Activated CD8-positive, alpha-beta memory T cell treated with anti-CD3 and anti-CD28 coated beads, Interleukin-2, amount 50 U/mL, for 48 hours (primary cell): Measurements from ENCODE around the gene JADE2.
"Not testable (repeated sequence)": the region's sequence is repeated elsewhere in the genome, so short reads cannot be mapped to it uniquely, and the experiment has no call there.

Experiments used
- DNase-seq: peaks from one replicate; pipeline ENCODE4 v3.0.0-alpha.2; 2020

The JADE2 gene

GRCh38 chr5:134533115-134533815 lies 7.8 kb downstream of the JADE2 start:
- no peak for DNase-seq

- no peak for DNase-seq
These were observed 8.7 kb downstream of the JADE2 start for GRCh38 chr5:134534058-134534725.

DNA sequence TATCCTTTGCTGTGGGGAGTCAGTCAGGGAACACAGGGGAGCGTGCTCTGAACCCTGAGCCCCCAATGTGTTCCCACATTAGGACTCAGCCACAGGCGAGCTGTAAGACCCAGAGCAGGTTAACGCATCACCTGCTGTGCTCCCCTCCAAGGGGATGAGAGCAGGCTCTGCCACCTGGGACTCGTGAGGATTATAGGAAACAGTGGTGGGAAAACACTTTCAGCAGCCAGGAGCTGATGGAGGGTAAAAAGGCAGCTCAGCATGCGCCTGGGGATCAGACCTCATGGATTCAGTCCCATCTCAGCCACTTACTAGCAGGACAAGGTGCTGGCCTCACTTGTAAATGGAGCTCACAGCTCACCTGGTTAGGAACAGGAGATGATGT lies 9.2 kb downstream of the JADE2 start:
- DNase-seq: no peak

DNA sequence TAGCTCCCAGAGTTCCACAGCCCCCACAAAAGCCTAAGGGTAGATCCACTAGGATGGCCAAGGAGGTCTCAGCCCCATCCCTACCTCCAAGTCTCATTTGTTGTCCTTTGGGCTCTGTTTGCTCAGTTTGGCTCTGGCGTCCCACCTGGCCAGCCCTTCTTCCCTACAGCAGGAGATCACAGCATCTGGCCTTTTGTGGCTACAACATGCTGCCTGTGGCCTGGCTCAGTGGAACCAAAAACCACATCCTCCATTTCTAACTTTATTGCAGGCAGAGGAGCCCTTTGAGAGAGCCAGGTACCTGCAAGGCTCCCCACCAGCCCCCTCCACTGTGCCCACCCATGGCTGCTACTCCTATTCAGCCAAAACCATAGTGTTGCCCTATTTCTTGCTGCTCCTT lies 11.4 kb downstream of the JADE2 start:
- DNase-seq: no peak

GRCh38 chr5:134537297-134537696 lies 11.8 kb downstream of the JADE2 start:
- DNase-seq: no peak

GRCh38 chr5:134538296-134538695 lies 12.8 kb downstream of the JADE2 start:
- no peak for DNase-seq

DNA sequence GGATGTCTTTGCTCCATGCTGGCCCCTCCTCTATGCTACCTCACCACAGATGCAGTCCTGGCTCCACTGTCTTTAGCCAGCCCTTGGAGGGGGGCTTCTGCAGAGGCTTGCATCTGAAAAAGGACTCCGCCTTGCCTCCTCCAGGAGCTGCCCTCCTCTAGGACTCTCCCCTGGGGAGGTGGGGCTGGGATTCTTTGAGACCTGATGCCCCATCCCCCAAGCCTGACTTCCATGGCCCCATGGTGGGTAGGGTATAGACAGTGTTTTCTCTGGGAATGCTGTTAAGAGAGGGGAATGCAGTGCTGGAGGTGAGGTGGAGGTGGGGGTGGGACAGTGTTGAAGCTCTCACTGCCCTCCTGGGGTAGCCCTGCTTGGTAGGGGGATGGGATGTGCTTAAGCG lies 14.3 kb downstream of the JADE2 start:
- no peak for DNase-seq

DNA sequence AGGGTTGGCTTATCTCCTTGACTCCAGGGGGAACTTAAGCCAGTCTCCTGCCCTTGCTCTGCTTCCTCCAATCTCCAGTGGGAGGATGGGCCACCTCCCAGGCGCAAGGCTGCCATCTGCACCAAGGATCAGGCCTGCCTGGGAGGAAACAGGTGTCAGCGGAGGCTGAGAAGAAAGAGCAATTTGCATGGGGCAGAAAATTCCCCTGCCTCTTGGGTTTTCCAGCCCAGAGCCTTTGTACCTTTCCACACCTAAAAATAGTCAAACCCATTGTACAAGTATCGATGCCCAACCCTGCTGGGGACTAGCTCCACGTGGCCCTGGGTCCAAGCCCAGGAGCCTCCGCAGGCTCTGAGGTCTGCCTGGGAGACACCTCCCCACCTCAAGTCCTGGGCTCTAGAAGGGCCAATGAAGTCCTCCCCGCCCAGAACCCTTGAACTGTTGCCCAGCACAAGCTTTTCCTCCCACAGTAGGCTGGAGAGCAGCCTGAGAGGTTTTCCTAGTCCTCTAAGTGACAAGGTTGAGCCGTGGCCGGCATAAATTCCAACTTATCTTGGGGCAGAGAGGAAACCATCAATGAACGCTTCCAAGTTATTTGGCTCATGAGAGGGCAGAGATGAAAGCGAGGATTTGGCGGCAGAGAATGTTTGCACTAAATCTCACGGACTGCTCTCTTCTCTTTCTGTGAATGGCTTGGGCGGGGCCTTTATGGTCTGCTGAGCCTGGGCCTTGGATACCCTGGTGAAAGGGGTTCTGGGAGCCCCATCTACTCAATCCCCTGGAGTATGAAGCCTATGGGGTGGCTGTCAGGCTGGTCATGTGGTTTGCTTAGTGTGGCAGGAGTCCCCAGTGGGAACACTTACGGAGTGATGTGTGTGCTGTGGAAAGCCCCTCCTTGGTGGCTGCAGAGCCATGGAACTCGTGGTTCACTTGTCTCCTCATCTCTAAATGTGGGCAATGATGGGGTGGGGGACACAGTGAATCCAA lies 15.6 kb downstream of the JADE2 start:
- DNase-seq: no peak

- DNase-seq: no peak
These were observed 16.4 kb downstream of the JADE2 start for GRCh38 chr5:134541736-134542376.

DNA sequence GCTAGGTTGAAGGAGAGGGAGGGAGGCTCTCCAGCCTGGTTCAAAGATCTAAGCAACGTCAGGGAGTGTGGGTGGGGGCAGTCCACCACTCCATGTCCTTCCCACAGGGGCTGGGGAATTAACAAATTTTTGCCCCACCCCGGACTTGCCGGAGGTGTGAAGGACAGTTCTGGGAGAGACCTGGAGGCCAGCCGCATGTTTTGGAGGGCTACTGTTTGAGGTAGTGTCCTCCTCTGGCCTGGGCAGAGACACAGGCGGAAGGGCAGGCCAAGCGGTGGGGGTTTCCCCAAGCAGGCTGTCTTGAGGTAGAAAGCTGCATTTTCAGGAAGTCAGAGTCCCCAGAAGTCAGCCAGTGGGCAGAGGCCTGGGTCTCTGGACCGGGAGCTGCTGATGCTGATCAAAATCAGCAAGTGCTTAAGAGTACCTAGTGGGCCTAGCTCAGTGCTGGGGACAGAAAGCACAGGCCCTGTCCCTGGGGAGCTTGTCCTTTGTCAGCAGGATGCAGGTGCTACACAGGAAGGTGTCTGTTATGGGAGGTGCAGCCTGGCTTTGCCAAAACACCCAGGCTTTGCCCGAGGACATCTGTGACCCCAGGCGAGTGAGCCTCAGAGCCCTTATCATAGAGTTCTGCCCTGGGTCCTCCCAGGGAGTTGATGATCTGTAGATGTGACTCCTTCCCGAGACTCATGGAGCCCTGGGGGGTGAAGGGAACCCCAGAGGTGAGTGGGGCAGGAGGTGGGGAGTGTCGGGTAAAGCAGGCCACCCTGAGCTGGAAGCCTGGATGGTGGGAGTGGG lies 18.5 kb downstream of the JADE2 start:
- peak; percentile 69 for DNase-seq

DNA sequence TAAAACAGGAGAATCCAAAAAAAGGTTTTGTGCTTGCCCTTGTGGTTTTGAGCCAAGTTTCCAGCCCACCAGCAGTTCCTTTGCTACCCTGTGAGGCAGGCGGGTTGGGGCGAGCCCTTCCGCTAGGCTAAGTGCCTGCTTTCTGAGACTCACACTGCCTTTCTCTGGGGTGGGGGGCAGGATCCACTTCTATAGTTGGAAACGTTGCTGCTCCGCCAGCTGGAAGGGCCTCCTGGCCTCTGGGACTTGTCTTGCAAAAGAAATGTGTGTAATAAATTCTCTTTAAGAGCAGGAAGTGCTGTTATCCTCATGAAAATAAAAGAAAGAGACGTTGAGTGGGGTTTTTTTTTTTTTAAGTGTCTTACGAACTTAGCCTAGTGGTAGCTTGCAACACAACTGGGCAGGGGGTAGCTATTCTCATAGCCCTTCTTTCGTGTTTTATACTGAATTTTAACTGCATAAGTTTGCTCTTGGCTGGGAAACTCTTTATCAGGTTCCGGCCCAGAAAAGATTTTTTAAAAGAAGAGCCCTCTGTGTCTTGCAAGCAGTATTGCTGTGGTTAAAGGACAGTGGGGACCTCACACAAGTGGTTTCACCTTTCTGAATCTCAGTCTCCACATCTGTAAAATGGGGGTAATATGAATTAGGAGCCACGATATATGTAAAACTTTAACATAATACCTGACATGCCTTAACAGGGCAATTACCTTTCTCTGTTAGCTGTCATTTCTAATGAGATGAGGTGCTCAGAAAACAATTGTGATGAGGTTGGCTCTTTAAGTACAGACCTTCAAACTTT lies 19.8 kb downstream of the JADE2 start:
- peak; percentile 64 for DNase-seq

DNA sequence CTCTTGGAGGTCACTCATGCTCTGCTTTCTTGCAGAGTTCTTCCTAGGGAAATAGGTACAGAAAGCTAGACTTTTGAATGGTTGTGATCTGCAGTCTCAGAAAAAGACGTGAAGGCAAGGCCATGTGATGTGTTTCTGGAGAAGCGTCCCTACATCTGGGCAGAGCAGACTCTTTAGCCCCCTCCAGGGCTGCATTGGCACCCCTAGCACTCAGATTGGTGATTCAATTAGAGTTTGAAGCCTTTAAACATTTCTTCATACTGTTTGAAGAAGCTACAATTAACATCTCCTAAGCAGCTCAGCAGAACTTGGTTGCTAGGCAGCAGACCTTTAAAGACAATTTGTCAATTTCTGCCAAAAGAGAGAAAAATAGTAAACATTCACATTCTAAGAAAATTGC lies 21.6 kb downstream of the JADE2 start:
- DNase-seq: no peak

DNA sequence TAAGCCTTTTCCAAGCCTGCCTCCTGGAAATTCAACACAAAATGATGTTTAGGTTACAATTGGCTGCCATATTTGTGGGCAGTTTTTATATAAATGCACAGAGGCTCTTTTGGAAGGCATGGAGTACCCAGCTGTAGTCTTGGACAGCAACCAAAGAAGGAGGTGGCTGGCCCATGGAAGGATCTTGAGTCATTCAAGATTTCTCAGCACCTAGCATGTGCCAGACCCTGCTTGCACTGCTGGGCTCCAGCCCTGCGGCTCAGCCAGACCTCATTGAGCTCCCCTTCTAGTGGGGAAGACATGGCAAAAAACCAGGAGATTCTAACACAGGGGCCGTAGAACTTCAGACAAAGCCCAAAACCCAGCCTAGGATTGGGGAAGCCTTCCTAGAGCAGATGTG lies 22.1 kb downstream of the JADE2 start:
- DNase-seq: no peak

DNA sequence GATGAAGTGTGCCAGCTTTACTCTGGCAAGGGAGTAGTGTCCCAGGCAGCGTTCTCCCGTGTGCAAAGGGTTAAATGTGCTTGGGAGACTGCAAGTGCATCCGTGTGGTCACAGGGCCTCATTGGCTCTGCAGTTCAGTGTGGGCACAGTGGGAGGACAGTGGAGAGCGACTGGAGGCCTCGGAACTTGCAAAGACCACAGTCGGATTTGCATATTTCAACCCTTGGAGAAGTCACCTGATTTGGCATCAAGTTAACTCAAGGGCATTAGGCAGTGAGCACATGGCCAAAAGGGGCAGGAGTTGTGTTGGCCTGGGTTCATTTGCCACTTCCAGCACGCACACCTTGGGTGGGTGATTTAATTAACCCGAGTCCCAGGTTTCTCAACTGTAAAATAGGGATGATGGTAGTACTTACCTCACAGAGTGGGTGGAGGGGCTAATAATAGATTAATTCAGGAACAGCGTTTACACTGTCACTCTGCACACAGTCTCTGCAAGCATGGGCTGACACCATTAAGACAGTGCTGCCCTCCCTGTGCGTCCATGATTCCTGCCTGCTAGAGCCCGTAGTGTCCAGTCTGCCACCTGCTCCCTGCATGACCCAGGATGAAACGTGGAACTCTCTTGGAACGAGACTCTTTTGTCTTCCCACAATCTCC lies 22.7 kb downstream of the JADE2 start:
- DNase-seq: no peak

GRCh38 chr5:134549714-134550113 lies 24.2 kb downstream of the JADE2 start:
- no peak for DNase-seq

DNA sequence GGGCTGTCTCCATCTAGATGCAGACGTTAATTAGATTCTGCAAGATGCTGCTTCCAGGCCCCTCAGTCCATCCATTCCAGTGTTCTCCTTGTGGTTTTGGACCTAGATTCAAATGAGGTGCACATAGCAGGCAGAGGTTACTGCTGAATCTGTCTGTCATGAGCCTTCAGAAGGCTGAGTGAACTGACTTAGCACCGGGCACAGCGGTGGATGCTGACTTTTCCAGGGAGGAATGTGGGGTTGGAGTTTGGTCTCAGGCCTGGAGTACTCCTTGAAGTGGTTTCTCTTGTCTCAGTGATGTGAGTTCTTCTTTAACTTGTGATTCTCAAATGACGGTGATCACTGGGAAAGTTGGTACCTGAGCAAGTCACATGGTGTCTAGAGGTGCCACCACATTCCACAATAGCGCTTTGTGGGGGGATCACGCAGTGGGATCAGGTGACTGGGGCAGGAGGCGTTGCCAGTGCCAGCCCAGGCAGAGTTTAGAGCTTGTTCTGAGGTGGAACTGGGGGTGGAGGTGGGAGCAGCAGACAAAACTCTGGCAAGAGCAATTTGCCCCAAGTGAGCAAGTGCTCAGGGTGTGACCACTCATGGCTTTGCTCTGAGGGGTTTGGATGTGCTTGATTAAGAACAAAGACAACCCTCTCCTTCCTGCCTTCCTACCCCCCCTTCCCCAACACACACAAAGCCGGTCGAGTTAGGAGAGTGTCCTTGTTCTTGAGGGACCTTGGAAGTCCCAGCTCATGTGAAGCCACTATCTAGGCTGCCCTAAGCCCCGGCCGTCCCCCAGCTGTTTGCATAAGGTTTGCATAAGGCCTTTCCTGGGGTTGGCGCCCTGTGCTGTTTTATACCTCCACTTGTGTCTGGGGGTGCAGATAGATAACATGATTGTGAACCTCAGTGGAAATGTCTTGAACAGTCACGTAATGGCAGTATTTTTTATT lies 25.1 kb downstream of the JADE2 start:
- DNase-seq: no peak

DNA sequence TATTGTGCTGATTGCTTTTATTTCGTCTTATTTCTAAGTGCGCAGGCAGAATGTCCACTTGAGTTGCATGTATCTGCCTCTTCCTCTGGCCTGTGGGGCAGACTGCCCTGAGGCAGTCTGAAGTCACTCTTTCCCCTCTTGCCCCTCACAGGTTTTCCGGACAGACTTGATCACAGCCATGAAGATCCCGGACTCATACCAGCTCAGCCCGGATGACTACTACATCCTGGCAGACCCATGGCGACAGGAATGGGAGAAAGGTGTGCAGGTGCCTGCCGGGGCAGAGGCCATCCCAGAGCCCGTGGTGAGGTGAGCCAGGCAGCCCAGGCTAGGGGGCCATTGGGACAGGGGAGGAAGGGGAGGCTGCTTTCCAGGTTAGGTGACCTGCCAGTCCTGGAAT lies 26.4 kb downstream of the JADE2 start:
- DNase-seq: no peak

DNA sequence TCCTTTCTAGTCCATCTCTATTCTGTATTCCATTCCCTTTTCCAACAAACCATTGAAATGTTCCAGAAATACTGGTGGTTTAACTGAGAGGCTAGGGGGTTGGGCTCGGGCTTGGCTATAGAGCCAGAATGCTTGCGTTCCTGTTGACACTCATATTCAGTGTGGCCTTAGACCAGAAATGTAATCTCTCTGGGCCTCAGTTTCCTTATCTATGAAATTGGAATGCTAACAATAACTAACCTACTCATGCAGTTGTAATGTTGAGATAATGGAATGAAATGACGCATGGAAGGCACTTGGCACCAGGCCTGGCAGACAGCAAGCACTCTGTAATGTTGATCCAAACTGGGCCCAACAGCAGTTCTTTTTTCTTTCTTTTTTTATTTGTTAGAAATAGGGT lies 26.8 kb downstream of the JADE2 start:
- DNase-seq: no peak

GRCh38 chr5:134552716-134553115 lies 27.2 kb downstream of the JADE2 start:
- DNase-seq: not testable (repeated sequence)

DNA sequence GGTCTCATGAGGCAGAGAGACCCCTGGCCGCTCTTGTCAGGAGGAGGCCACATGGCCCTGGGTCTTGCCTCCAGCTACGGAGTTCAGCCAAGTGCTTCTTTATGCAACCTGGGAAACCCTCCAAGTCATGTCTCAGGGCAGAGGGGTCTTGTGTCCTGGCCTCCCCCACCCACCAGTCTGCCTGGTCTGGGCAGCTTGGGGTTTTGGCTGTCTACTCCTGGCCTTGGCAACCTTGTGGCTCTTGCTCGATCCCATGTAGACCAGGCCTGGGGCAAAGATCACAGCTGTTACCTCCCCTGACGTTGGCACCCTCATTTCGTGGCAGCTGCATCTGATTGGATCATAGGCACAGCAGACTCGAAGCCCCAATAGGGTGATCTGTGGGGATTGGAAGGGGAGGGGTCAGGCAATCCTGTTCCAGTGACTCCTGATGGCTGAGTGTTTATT lies 28.4 kb downstream of the JADE2 start:
- no peak for DNase-seq
